Measurements from ENCODE around the gene KLHL29.

GRCh38 chr2:23615216-23616020, 230.4 kb downstream of the KLHL29 start:
- TF ChIP-seq EZH2 (optimal IDR thresholded peaks at IDR 0.05; ENCODE audit: low read depth, low read length) (no peak), CTCF (IDR thresholded peaks at IDR 0.05; ENCODE audit: low read length) (no peak), EZH2phosphoT487 (IDR thresholded peaks at IDR 0.05; ENCODE audit: low read length) (no peak)
